HG02884 (cell line): ENCODE results near the gene RTP1.
"Not testable (repeated sequence)": the region's sequence is repeated elsewhere in the genome, so short reads cannot be mapped to it uniquely, and the experiment has no call there.

ENCODE experiments used
- ATAC-seq: cut with Tn5 transposase; IDR thresholded peaks from one replicate; pipeline ENCODE4 v1.9.1; 2021; ENCODE audit warnings: mild to moderate bottlenecking, moderate library complexity; ENCODE audit not compliant: unreplicated experiment

The RTP1 gene, protein sequence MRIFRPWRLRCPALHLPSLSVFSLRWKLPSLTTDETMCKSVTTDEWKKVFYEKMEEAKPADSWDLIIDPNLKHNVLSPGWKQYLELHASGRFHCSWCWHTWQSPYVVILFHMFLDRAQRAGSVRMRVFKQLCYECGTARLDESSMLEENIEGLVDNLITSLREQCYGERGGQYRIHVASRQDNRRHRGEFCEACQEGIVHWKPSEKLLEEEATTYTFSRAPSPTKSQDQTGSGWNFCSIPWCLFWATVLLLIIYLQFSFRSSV

DNA sequence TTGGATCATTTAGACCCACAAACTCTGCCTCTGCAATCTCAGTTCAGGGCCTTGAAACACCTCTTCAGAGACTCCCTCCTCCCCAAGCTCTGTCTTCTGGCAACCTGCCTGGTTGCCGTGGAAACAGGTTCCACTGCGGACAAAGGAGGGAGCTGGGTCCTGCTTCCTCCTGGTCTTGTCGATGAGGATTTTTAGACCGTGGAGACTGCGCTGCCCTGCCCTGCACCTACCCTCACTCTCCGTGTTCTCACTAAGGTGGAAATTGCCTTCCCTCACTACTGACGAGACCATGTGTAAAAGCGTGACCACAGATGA is at the start of gene RTP1:
Gene RTP1 (plus strand): TSS at position 152 of the 315 bp plus-strand sequence. CDS start 30 bp downstream, at position 182.
- no peak for ATAC-seq

DNA sequence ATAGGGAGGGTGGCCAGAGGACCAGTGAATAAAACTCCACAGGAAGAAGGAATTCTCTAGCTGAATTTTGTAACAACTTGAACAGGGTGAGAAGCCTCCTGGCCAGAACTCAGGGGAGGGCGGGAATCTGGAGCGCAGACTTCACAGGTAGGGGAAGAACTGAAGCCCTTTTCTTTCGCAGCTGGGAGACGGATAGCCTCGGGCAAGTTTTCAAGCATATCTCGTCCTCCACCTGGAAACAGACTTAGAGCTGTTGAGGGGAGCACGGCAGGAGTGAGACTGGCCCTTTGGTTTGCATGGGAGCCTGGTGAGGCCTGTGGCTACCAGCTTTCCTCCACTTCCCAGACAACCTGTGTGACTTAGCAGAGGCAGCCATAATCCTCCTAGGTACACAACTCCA is 47.1 kb upstream of the RTP1 start:
- no peak for ATAC-seq

DNA sequence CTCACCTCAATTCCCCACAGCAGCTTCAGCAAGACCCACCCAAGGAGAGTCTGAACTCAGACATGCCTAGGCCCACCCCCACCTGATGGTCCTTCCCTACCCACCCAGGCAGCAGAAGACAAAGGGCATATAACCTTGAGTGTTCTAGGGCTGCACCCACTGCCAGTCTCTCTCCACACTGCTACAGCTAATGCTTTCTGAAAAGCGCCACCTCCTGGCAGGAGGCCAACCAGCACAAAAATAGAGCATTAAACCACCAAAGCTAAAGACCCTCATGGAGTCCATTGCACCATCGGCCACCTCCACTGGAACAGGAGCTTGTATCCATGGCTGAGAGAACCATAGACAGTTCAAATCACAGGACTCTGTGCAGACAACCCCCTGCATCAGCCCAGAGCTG is 46.7 kb upstream of the RTP1 start:
- ATAC-seq: no peak

DNA sequence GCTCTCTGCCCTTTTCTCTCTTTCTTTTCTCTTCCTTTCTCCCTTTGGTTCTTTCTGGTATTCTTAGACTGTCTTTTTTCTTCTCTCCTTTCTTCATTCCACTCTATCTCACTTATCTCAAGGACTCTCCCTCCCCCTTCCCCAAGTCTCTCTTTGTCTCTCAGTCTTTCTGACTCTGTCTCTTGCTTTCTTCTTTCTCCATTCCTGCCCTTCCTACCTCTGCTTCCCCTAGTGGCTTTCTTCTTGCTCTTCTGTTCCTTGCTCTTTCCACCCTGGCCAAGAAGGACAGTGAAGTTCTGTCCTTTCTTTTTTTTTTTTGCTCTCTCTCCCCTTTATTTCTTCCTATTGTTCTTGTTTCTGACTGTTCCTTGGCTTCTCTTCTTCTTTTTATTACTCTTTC is 35.7 kb upstream of the RTP1 start:
- ATAC-seq: no peak

DNA sequence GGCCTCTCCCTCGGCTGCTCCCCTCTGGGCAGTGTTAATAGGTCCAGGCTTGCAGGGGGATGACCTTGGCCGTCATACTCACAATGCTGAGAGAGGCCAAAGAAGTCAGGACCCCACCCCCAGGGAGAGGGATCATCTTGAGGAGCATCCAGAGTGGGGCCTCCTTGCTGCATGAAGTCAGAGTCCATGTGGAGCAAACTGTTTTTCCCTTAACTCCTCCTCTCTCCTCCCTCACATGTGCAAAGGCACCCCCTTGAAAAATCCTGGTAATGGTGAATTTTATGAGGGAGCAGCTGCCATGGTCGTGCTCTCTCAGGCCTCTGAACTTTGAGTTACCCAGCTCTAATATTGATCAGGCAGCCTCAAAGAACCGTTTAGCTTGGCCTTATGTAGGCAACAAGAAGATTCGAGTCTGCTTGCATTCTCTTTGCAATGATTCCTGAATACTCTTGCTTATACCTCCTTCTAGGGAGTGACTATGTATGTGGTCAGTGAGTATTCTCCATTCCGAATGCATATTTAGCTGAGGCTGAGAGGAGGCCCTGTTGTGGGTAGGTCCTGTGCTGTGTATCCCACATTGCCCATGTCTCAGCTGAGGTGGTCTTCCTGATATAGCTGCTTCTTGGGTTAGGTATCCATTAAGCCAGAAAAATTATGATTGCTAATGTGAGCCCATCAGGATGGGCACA is 34.9 kb upstream of the RTP1 start:
- no peak for ATAC-seq

DNA sequence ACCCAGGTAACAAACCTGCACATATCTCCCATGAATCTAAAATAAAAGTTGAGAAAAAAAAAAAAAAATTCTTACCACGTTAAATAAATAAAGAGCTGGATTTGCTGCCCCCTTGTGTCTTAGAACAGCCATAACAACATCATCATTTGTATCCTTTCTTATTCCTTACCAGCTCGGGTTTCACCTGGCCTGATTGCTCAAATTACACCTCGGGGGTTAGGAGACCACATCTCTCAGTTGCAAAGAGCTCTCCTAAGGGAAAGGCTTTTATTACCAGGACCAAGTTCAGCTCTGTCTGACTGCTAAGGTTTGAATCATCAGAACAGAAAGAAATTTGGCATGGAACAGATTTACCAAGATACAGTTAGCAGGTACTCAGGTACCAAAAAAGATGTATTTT is 32.1 kb upstream of the RTP1 start:
- ATAC-seq: no peak

DNA sequence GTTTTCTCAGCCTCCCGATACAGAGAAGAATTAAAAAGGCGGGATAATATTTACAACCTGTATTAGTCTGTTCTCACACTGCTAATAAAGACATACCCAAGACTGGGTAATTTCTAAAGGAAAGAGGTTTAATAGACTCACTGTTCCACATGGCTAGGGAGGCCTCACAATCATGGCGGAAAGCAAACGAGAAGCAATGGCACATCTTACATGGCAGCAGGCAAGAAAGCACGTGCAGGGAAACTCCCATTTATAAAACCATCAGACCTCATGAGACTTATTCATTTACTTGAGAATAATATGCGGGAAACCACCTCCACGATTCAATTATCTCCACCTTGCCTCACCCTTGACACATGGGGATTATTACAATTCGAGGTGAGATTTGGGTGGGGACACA is 30.5 kb upstream of the RTP1 start:
- ATAC-seq: no peak

DNA sequence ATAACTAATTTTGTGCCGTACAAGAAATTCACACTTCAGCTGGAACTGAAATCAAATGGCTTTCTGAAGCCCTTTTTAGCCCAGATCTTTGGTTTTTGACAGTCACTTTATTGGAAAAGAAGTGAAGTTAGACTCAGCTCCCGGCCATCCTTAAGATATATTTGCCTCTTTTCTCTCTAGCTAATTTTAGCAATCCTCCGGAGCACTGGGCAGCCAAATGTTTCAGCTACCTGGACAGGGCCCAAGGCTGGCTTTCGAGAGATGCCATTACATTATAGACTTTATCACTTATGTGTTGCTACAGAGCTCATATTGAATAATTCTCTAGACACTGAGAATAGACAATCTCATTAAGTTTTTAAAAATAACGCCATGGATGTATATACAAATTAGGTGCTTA is 29.5 kb upstream of the RTP1 start:
- ATAC-seq: no peak

DNA sequence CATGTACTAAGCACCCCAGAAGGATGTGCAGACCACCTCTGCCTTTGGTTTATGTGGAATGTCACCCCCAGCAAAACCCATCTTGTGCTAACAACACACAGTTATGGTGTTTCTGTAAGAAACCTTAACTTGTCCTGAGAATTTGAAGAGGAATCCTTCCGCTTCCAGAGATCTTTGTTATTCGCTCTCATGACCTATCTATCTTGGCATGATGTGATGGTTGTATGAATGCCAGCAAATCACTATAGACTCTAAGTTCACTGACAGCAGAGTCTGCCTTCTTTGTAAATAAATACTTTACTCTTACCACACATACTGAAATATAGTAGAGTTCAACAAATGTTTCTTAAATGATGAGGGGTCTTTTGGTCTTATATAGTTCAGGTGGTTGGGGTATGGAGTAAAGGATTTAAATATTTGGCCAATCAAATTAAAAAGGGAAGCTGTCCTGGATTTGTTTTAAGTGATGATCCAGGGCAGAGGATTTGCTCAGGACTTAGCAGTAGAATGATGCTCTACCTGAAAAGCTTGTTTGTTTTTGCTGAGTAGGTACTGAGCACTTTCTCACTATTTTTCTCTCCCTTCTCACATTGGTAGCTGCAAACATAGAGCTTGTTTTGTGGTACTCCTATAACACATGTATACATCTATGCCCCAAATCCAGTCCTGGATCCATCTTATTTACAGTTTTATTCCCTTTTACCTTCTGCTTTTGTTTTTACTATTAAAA is 27.9 kb upstream of the RTP1 start:
- ATAC-seq: no peak

DNA sequence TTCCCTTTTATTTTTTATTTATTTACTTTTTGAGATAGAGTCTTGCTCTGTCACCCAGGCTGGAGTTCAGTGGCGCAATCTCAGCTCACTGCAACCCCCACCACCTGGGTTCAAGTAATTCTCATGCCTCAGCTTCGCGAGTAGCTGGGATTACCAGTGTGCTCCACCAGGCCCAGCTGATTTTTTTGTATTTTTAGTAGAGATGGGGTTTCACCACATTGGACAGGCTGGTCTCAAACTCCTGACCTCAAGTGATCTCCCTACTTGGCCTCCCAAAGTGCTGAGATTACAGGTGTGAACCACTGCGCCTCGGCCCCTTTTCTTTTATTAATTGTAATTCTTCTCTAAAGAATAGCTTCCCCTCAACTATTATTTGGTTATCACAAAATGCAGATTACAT is 26.4 kb upstream of the RTP1 start:
- ATAC-seq: not testable (repeated sequence)

DNA sequence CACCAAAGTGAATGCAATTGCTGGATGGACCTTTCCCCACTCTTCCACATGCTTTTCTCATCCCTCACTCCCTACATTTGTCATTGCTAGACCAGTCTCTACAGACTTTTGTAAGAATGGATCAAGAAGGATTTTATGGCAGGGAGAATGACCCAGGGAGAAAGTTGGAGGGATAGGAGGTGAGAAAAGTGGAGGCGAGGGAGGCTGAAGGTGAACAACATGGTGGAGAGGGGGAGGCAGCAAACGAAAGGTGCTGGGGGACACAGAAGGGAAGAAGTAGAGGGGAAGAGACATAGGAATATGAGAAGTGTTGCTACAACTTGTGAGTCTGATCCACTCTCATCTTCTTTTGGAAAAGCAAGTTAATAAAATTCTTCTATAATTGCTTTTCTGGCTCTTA is 24.4 kb upstream of the RTP1 start:
- no peak for ATAC-seq

DNA sequence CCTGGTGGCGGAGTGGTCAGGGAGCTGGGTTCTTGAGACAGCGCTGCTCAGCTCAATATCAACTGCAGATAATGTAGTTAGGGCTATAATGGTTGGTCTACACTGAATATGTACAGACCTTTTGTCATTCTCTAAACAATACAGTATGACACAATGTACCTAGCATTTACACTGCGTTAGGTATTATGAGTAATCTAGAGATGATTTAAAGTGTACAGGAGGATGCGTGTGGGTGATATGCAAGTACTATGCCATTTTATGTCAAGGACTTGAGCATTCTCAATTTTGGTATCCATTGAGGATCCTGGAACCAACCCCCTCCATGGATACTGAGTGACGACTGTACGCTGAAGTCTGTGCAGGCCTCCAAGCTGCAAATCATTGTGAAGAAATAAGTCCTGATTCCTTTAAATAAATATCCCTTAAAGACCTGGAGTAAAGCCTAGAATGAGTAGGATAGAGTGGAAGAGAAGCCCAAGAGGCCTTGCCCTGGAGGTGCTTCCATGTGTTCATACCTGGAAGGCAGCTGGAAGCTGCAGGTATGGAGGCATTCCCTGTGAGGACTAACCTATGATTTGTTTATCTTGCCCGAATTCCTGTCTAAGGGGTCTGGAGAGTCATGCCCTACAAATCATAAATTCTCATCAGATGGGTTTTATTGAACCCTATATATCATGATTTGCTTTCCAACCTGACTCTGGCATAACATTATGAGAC is 15.7 kb upstream of the RTP1 start:
- no peak for ATAC-seq

DNA sequence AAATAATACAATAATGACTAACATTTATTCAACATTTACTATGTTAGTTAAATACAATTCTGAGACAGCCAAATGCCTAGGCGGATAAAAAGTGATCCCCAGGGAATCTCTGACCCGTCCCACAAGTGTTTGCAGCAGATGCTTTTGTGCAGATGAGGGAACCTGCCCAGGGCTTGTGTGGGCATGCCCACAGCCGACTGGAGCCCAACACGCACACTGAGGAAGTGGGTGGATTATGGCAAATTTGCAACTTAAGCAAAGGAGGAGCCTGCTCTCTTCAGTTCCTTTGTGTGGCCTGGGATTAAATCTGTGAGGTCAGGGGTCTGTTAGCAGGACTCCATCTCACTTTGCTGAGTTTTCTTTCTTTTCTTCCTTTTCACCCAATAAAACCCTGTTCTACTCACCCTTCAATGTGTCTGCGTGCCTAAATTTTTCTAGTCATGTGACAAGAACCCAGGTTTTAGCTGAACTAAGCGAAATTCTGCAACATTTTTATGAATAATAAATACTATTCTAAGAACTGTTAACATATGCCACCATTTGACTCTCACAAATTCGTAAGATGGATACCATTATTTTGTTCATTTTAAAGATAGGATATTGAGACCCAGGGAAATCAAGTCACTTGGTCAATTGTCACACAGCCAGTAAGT is 13.9 kb upstream of the RTP1 start:
- ATAC-seq: no peak

DNA sequence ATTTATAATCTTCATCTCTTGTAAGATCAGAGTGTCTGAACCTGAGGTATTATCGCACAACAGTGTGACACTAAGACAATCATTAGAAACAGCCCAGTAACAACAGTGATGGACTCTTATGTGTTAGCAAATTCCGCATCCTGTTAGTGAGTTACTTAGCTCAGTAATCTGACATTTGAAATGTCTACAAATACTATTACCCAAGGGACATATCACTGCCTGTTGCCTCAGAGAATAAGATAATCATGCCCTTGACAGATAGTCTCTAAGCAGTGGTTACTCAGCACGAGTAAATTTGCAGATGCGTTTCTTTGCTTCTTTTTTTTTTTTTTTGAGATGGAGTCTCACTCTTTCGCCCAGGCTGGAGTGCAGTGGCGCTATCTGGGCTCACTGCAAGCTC is 13.4 kb upstream of the RTP1 start:
- ATAC-seq: no peak

DNA sequence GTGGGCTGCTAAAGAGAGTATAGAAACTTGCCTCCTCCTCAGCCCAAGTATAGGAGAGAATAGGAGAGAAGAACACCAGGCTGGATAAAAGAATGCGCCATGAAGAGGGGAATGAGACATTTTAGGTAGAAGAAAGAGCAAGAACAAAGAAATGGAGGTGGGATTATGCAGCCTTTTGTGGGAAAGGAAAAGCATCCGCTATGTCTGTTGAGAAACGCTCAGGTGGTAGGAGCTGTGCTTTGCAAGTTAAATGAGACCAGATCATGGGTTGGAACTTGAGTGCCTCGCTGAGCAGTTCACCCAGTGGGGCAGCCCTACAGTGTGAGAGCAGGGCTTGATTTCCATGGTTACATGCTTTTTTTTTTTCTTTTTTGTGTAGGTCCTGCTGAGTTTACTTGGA is 11.5 kb upstream of the RTP1 start:
- ATAC-seq: no peak

DNA sequence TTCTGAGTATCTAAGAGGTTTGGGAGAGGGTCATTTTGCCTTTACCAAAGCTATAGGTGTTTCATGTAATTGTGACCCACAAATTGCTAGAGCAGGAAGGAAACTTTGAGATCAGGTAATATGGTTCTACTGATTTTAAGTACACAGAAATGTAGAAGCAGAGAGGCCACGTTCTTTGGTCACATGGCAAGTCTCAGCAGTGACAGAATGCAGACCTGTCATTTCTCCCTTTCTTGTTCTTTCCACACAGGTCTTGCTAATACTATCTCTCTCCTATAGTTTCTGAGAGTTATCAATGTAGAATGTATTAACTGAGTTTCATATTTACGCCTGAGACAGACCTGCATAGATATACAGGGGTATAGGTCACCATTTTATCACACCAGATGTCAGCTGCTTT is 10.9 kb upstream of the RTP1 start:
- no peak for ATAC-seq

DNA sequence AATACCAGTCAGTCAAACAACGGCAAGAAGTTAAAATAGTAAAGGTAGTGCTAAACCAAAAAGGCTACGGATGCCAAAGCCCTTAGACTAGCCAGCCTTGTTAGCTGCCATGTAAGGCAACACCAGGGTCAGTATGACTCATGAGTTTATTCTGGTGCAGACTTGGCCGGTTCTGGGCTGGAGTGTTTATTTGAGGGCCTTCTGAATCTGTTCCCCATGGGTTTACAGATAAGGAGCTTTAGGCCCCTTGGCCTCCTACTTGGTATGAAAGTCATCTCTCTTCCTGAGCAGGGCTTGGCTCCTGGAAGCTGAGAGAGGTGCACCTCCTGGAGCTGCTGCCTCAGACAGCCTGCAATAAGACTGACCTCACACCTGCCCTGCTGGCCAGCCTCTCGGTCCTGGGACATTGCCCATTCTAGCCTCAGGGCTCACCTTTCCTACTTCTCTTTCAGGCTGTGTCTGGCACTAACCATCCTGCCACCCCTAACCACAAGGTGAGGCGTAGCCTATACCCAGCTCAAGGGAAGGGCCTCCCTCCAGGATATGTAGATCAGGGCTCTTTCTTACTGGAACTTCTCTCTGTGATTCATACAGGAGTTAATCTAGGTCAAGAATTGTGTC is 10.4 kb upstream of the RTP1 start:
- ATAC-seq: no peak

DNA sequence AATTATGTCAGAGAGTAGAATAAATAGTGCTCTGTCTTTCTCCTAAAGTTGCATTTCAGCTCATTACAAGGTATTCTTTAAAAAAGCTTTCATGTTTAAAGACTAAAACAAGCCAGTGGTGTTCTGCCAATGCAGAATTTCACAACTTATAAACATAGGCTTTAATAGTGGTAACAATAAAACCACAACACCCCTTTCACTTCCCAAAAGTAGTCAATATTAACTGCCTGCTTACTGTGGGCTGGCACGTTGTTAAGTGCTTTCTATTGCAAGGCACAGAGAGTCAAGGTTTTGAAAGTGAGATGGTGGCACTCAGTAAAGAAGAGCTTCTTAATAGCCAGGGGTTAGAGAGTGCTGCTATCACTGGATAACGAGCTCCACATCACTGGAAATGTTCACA is 8.4 kb upstream of the RTP1 start:
- ATAC-seq: no peak

DNA sequence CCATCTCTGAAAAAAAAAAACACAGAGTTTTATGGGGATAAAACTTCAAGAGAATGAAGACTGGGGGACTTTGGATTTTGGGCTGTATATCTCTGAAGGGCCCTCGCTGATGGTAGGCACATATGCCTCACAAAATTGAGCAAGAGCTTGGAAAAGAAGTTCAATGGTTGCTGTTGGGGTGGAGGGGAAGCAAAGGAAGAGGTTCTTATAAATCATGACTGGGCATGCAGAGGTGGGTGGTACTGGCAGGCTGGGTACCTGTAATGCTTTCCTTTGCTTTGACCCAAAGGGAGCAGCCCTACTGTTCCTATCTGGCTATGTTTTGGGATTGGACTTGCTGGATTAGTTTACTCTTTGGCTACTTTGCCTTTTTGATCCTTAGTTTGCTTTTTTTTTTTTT is 6.0 kb upstream of the RTP1 start:
- no peak for ATAC-seq

DNA sequence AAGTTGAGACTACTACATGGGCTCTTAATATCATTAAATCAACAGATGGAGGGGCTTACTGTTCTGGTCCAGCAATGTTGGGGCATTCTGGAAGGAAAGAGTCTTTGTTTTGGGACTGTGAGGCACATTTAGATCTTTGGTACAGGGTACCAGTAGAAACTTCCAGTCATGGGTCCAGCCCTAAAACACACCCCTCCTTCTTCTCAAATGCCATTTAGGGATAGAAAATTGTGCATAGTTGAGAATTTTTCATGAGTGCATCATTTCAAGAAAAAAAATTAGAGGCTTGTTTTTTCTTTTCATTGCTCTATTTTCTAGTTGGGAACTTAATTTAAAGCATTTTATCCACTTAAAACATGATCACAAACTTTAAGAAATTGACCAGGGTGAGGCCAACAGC is 4.1 kb upstream of the RTP1 start:
- no peak for ATAC-seq
